A673 (cell line): Measurements from ENCODE around the gene NEGR1. TPM values are rescaled to one million over a fixed set of nuclear protein-coding genes. Genes with fewer than 3 reads are reported as not detected.

ENCODE experiments used
- BruUV-seq: library from RNA; stranded (reverse); fragments of 400-500 nt; replicated peaks from 2 replicates; lab custom pipeline; 2021; lab: Mats Ljungman, UMichigan
- CTCF ChIA-PET: fragments of 300-600 bp; sonication (Branson Sonifier 250); formaldehyde crosslinking; loops from one replicate; lab custom pipeline; 2022; ENCODE audit warnings: antibody characterized with exemption; lab: Charles Lee
- POLR2A ChIA-PET: fragments of 300-600 bp; sonication (Branson Sonifier 250); formaldehyde crosslinking; loops from one replicate; lab custom pipeline; 2022; ENCODE audit warnings: antibody characterized with exemption; ENCODE audit not compliant: low non-redundant PET; lab: Charles Lee
- DNase-seq: peaks from one replicate; pipeline ENCODE4 v3.0.0-alpha.2; 2015; ENCODE audit warnings: low spot score
- H3K27ac ChIP-seq: fragments of 200-600 bp; sonication (generic); 2 replicates; pipeline ENCODE4 v1.5.1; 2016; ENCODE audit warnings: mixed run types, low read depth, mild to moderate bottlenecking, mixed read lengths, antibody characterized with exemption, low read length; ENCODE audit not compliant: poor library complexity, severe bottlenecking
- H3K27me3 ChIP-seq: fragments of 200-600 bp; sonication (generic); replicated peaks from 2 replicates; pipeline ENCODE4 v1.6.1; 2017; ENCODE audit warnings: mixed run types, low read depth, mild to moderate bottlenecking, mixed read lengths, antibody characterized with exemption, low read length; ENCODE audit not compliant: insufficient read depth, poor library complexity
- H3K36me3 ChIP-seq: fragments of 200-600 bp; sonication (generic); 2 replicates; pipeline ENCODE4 v1.6.1; 2016; ENCODE audit warnings: mixed run types, mild to moderate bottlenecking, mixed read lengths, antibody characterized with exemption, low read length; ENCODE audit not compliant: insufficient read depth, poor library complexity, severe bottlenecking
- H3K4me1 ChIP-seq: fragments of 200-600 bp; sonication (generic); 2 replicates; pipeline ENCODE4 v1.6.1; 2017; ENCODE audit warnings: mixed run types, mild to moderate bottlenecking, mixed read lengths, antibody characterized with exemption, low read length; ENCODE audit not compliant: insufficient read depth, poor library complexity, severe bottlenecking
- H3K4me3 ChIP-seq: fragments of 200-600 bp; sonication (generic); 2 replicates; pipeline ENCODE4 v1.5.1; 2016; ENCODE audit warnings: low read depth, mixed run types, mild to moderate bottlenecking, mixed read lengths, low read length; ENCODE audit not compliant: poor library complexity, severe bottlenecking
- H3K9me3 ChIP-seq: fragments of 200-600 bp; sonication (generic); 2 replicates; pipeline ENCODE4 v1.6.1; 2016; ENCODE audit warnings: mixed run types, low read depth, mild to moderate bottlenecking, mixed read lengths, antibody characterized with exemption, low read length; ENCODE audit not compliant: poor library complexity, severe bottlenecking
- EZH2 ChIP-seq: fragments of 200-600 bp; sonication (generic); IDR thresholded peaks from 2 replicates; pipeline ENCODE4 v1.6.1; 2017; ENCODE audit warnings: borderline replicate concordance, low read depth, mild to moderate bottlenecking, mixed read lengths, antibody characterized with exemption, low read length; ENCODE audit not compliant: poor library complexity, severe bottlenecking
- intact Hi-C: fragments of 100-400 bp; cut with micrococcal nuclease; formaldehyde crosslinking; loops from one replicate; pipeline ENCODE4 v1.10.0; 2022; ENCODE audit not compliant: unreplicated experiment
- total RNA-seq: library from RNA; stranded (reverse); gene quantifications from 2 replicates; pipeline ENCODE4 v1.2.3, GENCODE V29; 2021
- TF ChIP-seq, protein P1 (sequence below): fragments of 300-800, 200-600 bp; sonication (generic); conservative IDR thresholded peaks from 2 replicates; pipeline ENCODE4 v1.5.1; 2017; ENCODE audit warnings: low read depth, mild to moderate bottlenecking, antibody characterized with exemption, low read length, moderate library complexity, mixed read lengths

The NEGR1 gene
- total RNA-seq, 1 experiment from 2014 or later, result 7.6 TPM

DNA sequence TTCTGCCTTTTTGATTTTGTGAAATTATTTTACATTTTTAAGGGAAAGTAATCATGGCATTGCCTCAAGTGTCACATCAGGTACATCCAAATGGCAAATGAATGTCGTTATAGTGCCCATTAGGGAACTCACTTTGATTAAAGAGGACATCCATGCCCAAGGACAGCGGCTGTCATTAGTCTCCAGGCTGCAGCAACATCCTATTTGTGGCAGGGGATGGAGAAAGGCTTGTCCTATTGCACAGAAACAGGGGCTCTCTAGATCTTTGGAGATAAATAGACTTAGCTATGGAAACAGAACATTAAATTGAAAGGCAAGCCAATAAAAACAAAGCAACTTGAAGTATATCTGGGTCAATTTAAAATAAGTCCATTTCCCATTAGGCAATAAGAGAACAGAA lies 439.3 kb downstream of the NEGR1 start:
- DNase-seq, result no peak
- BruUV-seq, result no TSS peak
- no peak for TF ChIP-seq EZH2
- TF ChIP-seq, protein P1, sequence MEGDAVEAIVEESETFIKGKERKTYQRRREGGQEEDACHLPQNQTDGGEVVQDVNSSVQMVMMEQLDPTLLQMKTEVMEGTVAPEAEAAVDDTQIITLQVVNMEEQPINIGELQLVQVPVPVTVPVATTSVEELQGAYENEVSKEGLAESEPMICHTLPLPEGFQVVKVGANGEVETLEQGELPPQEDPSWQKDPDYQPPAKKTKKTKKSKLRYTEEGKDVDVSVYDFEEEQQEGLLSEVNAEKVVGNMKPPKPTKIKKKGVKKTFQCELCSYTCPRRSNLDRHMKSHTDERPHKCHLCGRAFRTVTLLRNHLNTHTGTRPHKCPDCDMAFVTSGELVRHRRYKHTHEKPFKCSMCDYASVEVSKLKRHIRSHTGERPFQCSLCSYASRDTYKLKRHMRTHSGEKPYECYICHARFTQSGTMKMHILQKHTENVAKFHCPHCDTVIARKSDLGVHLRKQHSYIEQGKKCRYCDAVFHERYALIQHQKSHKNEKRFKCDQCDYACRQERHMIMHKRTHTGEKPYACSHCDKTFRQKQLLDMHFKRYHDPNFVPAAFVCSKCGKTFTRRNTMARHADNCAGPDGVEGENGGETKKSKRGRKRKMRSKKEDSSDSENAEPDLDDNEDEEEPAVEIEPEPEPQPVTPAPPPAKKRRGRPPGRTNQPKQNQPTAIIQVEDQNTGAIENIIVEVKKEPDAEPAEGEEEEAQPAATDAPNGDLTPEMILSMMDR, result no peak
- CTCF ChIA-PET, result no interaction called here
- Histone ChIP-seq H3K27me3 (no peaks in the 10 kb centered on the region), H3K27ac (no peak overlapping the region), H3K4me1 (no peaks in the 10 kb centered on the region), H3K36me3 (no peaks in the 10 kb centered on the region), H3K4me3 (no peak overlapping the region), H3K9me3 (no peaks in the 10 kb centered on the region)
- POLR2A ChIA-PET, result no interaction called here
- intact Hi-C loops, result no loop called here

DNA sequence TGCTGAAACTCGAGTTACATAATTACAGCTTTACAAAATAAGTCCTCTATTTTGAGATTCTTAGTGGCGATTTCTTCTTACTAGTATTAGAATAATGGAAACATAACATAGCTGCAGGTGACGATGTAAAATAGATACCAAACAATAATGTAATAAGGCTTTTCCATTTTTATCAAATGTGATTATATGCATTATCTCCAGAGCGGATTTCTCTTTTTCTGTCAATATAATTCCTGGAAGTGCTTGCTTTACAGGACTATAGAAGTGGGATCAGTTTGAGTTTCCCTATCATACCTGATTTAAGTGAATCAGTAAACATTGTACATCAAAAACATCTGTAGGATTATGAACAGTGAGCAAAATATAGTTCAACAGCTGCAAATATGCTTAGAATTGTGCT lies 442.5 kb downstream of the NEGR1 start:
- no peak overlapping the region for H3K27ac ChIP-seq
- DNase-seq, result no peak
- TF ChIP-seq, protein P1, result no peak
- TF ChIP-seq EZH2, result no peak
- ChIA-PET CTCF (no interaction called here), POLR2A (no interaction called here)
- no peaks in the 10 kb centered on the region for H3K27me3 ChIP-seq
- no peak overlapping the region for H3K4me3 ChIP-seq
- no TSS peak for BruUV-seq
- H3K9me3 ChIP-seq, result no peaks in the 10 kb centered on the region
- no peaks in the 10 kb centered on the region for H3K36me3 ChIP-seq
- H3K4me1 ChIP-seq, result peaks cover 2% of the 10 kb centered on the region
- intact Hi-C loops, result no loop called here

DNA sequence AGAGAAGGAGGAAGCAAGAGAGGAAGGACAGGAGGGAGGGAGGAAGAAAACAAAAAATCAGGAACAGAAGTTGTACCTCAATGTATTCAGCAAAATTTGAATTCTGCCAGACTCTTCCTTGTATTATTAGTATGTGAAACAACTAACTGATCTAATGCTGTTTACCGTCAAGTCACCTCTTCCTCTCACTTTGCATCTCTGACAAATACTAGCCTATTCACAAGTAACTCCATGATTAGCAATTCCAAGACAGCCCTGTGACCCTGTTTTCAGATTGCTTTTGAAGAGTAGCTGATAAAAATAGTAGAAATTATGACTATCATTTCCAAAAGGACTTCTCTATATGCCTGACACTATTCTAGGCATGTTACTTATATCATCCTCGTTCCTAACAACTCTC lies 445.4 kb downstream of the NEGR1 start:
- H3K36me3 ChIP-seq, result no peaks in the 10 kb centered on the region
- intact Hi-C loops, result no loop called here
- POLR2A ChIA-PET, result no interaction called here
- no peaks in the 10 kb centered on the region for H3K9me3 ChIP-seq
- H3K4me1 ChIP-seq, result peaks cover 3% of the 10 kb centered on the region
- H3K27ac ChIP-seq, result no peak overlapping the region
- no peaks in the 10 kb centered on the region for H3K27me3 ChIP-seq
- no peak for DNase-seq
- no peak overlapping the region for H3K4me3 ChIP-seq
- CTCF ChIA-PET, result no interaction called here
- no peak for TF ChIP-seq EZH2
- TF ChIP-seq, protein P1, result no peak
- no TSS peak for BruUV-seq
